IPS-18a (cell line): ENCODE results near the gene CAPN13.

Experiments
- H3K27ac ChIP-seq: one replicate; pipeline ENCODE4 v1.5.1; 2013; ENCODE audit warnings: low read length
- H3K27me3 ChIP-seq: one replicate; pipeline ENCODE4 v1.6.1; 2013; ENCODE audit warnings: mild to moderate bottlenecking, low read length; ENCODE audit not compliant: control insufficient read depth, insufficient read depth
- H3K36me3 ChIP-seq: one replicate; pipeline ENCODE4 v1.6.1; 2013; ENCODE audit warnings: low read depth, low read length; ENCODE audit not compliant: control insufficient read depth
- H3K4me1 ChIP-seq: one replicate; pipeline ENCODE4 v1.6.1; 2013; ENCODE audit warnings: low read depth, low read length; ENCODE audit not compliant: control insufficient read depth
- H3K4me3 ChIP-seq: one replicate; pipeline ENCODE4 v1.5.1; 2013; ENCODE audit warnings: low read length
- H3K9ac ChIP-seq: one replicate; pipeline ENCODE4 v1.6.1; 2013; ENCODE audit warnings: mild to moderate bottlenecking, low read length, moderate library complexity
- H3K9me3 ChIP-seq: one replicate; pipeline ENCODE4 v1.6.1; 2013; ENCODE audit warnings: low read depth, low read length; ENCODE audit not compliant: control insufficient read depth

CAPN13 gene

DNA sequence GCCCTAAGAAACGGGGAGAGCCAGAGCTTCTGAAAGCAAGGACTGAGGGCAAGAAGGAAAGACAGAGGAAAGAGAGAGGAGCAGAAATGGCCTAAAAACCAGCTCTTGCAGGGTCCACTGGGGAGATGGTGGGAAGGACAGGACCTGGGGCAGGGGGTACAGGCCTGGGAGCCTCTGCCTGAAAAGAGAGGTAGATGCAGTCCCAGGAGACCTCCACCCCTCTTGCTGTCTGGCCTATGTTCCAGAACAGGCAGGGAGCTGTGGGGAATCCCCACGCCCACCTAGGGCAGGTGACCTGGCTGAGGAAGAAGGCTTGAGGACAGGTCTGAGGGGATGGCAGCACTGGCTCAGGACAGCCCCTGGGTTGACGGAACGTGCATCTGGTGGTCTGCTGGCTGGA, 4.6 kb downstream of the CAPN13 start:
- H3K9me3 ChIP-seq, result no peaks in the 10 kb centered on the region

DNA sequence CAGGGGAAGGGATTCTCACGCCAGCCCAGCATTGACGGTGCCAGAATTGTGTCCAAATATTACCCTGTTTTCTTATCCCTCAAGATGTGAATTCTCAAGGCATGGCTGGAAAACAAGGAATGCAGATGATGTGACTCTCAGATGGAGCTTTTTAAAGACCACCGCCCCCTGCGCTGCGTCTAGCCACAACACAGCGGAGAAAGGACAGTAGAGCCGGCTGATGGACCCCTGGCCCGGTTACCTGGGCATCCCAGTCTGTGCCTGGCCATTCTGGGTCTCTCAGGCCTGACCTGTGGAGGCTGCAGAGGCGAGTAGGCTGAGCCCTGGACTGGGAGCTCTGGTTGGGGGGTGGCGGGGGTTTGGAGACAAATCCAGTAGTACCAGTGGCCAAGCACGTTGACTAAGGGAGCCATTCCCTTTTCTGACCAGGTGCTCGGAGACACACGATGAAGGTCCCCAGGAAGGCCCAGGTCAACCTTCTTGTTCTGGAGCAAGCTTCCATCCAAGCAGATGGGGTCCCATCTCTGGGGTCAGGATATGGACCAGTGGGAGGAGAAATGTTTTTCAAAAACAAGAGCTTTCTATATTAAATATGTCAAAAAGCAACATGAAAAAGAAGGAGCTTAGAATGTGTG, 5.3 kb downstream of the CAPN13 start:
- no peaks in the 10 kb centered on the region for H3K27me3 ChIP-seq
- H3K4me1 ChIP-seq, result peaks cover 22% of the 10 kb centered on the region
- H3K9ac ChIP-seq, result no peak overlapping the region
- H3K36me3 ChIP-seq, result no peaks in the 10 kb centered on the region
- H3K9me3 ChIP-seq, result no peaks in the 10 kb centered on the region
- no peak overlapping the region for H3K4me3 ChIP-seq
- no peak overlapping the region for H3K27ac ChIP-seq

More for the DNA sequence above, 4.6 kb downstream of the CAPN13 start:
- Histone ChIP-seq H3K27ac (no peak overlapping the region), H3K4me3 (no peak overlapping the region), H3K36me3 (no peaks in the 10 kb centered on the region), H3K9ac (no peak overlapping the region), H3K4me1 (peaks cover 20% of the 10 kb centered on the region), H3K27me3 (no peaks in the 10 kb centered on the region)

GRCh38 chr2:30800159-30800558, 7.1 kb downstream of the CAPN13 start:
- Histone ChIP-seq H3K9ac (no peak overlapping the region), H3K9me3 (no peaks in the 10 kb centered on the region), H3K27me3 (no peaks in the 10 kb centered on the region), H3K36me3 (no peaks in the 10 kb centered on the region), H3K27ac (no peak overlapping the region), H3K4me3 (no peak overlapping the region), H3K4me1 (peaks cover 27% of the 10 kb centered on the region)

DNA sequence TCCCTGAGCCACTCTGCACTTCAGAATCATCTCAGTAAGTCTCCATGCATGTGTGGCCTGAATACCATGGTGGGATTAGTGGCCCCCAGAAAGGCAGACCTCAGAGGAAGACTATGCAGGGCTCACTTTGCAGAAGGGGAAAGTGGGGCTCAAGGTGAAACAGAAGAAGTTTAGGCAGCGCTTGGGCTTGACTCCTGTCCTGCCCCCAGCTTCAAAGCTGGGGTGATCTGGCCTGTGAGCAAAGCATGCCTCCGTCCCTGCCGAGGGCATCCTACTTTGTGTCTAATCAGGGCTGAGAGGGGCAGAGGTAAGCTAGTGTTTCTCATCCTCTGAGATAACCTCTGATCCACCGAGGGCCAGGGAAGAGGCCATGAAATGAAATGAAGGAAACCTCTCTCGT, 7.9 kb downstream of the CAPN13 start:
- H3K27ac ChIP-seq, result peak overlapping the region; percentile 55
- no peak overlapping the region for H3K4me3 ChIP-seq
- peaks cover 27% of the 10 kb centered on the region for H3K4me1 ChIP-seq
- H3K27me3 ChIP-seq, result no peaks in the 10 kb centered on the region
- no peaks in the 10 kb centered on the region for H3K36me3 ChIP-seq
- no peak overlapping the region for H3K9ac ChIP-seq
- no peaks in the 10 kb centered on the region for H3K9me3 ChIP-seq

GRCh38 chr2:30798536-30798991, 8.7 kb downstream of the CAPN13 start:
- no peaks in the 10 kb centered on the region for H3K27me3 ChIP-seq
- no peaks in the 10 kb centered on the region for H3K36me3 ChIP-seq
- peaks cover 27% of the 10 kb centered on the region for H3K4me1 ChIP-seq
- peak overlapping the region; percentile 46 for H3K9ac ChIP-seq
- no peaks in the 10 kb centered on the region for H3K9me3 ChIP-seq
- H3K27ac ChIP-seq, result peak overlapping the region; percentile 55
- no peak overlapping the region for H3K4me3 ChIP-seq

DNA sequence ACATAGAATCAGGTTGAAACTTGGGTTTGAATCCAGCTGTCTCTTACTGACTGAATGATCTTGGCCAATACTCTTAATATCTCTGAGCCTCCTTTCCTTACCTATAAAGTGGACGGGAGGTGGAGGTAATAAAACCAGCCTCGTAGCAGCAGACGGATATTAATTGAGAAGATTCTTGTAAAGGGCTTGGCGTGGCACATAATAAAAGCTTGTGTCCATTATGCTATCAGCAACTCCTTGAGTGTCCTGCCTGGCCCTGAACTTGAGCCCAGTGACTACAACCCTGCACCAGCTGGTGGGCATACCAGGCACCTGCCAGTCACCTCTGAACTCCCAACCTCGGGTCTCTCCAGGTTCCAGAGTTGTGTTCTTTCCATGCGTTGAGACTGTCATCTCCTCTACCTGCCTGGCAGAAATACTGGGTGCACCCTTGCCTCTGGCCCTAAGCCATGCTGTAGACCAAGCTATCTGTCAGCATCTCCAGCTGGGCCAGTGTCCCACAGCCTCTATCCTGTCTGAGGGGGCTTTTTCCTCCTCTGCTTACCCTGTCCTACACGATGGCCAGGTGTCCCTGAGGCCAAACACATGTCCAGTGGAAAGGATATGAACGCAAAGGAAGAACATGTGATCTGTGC, 9.7 kb downstream of the CAPN13 start:
- Histone ChIP-seq H3K36me3 (no peaks in the 10 kb centered on the region), H3K9ac (no peak overlapping the region)

GRCh38 chr2:30796699-30797098, 10.5 kb downstream of the CAPN13 start:
- Histone ChIP-seq H3K4me3 (no peak overlapping the region), H3K4me1 (peaks cover 27% of the 10 kb centered on the region), H3K27me3 (no peaks in the 10 kb centered on the region), H3K9me3 (no peaks in the 10 kb centered on the region), H3K27ac (no peak overlapping the region), H3K9ac (no peak overlapping the region), H3K36me3 (no peaks in the 10 kb centered on the region)

More for the DNA sequence above, 9.7 kb downstream of the CAPN13 start:
- Histone ChIP-seq H3K27me3 (no peaks in the 10 kb centered on the region), H3K9me3 (no peaks in the 10 kb centered on the region), H3K4me1 (peaks cover 27% of the 10 kb centered on the region), H3K4me3 (no peak overlapping the region), H3K27ac (no peak overlapping the region)

DNA sequence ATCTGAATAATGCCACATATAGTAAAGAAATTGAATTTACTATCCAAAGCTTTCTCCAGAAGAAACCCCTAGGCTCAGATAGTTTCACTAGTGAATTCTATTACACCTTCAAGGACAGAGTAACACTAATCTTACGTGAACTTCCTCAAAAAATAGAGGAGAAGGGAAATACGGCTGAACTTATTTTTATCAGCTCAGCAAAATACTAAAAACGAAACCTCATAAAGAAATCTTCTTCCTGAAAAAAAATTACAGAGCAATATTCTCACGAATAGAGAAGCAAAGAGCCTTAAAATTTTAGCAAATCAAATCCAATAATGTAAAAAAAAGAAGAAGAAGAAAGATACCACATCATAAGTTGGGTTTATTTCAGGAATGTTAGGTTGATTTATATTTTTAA, 14.7 kb downstream of the CAPN13 start:
- Histone ChIP-seq H3K36me3 (no peaks in the 10 kb centered on the region), H3K4me1 (peaks cover 10% of the 10 kb centered on the region), H3K27me3 (no peaks in the 10 kb centered on the region), H3K9ac (no peak overlapping the region), H3K9me3 (no peaks in the 10 kb centered on the region), H3K4me3 (no peak overlapping the region), H3K27ac (no peak overlapping the region)

GRCh38 chr2:30790879-30791278, 16.4 kb downstream of the CAPN13 start:
- Histone ChIP-seq H3K9ac (no peak overlapping the region), H3K4me3 (no peak overlapping the region), H3K4me1 (no peaks in the 10 kb centered on the region), H3K36me3 (no peaks in the 10 kb centered on the region), H3K27ac (no peak overlapping the region), H3K9me3 (no peaks in the 10 kb centered on the region), H3K27me3 (no peaks in the 10 kb centered on the region)

GRCh38 chr2:30789670-30790210, 17.5 kb downstream of the CAPN13 start:
- no peaks in the 10 kb centered on the region for H3K4me1 ChIP-seq
- no peak overlapping the region for H3K4me3 ChIP-seq
- no peaks in the 10 kb centered on the region for H3K36me3 ChIP-seq
- H3K27ac ChIP-seq, result no peak overlapping the region
- no peaks in the 10 kb centered on the region for H3K9me3 ChIP-seq
- no peak overlapping the region for H3K9ac ChIP-seq
- no peaks in the 10 kb centered on the region for H3K27me3 ChIP-seq

DNA sequence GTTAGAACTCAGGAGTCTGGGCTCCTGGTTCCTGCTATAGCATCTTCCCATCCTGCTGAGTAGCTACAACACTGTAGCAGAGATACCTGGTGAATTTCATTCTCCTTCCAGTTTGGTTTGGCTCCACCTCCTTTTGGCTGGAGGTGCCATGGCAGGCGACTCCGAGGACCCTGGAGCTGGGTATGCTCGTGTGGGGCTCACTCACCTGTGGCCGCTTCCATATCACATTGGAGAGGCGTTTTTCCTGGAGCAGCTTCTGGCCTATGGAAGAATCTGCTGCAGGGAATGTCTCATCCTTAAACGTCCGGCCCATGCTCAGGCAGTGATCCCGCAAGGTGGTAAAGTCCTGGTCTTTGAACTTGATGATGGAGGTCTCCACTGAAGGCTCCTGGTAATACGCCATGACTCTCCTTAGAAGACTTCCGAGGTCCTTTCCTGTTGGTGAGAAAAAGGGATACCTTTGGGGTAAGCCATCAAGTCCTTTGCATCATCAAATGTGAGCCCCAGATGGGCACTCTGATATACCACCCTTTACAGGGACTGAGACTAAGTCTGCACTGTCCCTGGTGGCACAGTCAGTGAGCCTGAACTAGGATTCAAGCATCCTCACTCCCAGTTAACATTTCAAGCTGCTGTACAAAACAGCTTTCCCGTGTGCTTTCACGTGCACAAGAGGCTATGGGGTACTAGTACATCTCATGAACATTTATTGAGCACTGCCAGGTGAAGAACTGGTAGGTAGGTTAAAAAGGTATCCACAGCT, 20.1 kb downstream of the CAPN13 start:
- Histone ChIP-seq H3K27ac (no peak overlapping the region), H3K9me3 (no peaks in the 10 kb centered on the region), H3K9ac (no peak overlapping the region), H3K4me3 (no peak overlapping the region), H3K36me3 (no peaks in the 10 kb centered on the region), H3K4me1 (no peaks in the 10 kb centered on the region), H3K27me3 (no peaks in the 10 kb centered on the region)
